DOHH2 (cell line): Measurements from ENCODE around the gene PDCD7.
"Not testable (repeated sequence)": the region's sequence is repeated elsewhere in the genome, so short reads cannot be mapped to it uniquely, and the experiment has no call there.

ENCODE experiments used
- H3F3A ChIP-seq: fragments of 200-600 bp; sonication (generic), shearing (Covaris generic); 2 replicates; pipeline ENCODE4 v1.6.0; 2016; ENCODE audit warnings: antibody characterized with exemption, mild to moderate bottlenecking; ENCODE audit not compliant: control insufficient read depth, insufficient read depth
- H3K27ac ChIP-seq: fragments of 200-600 bp; sonication (generic); 2 replicates; pipeline ENCODE4 v1.5.1; 2014; ENCODE audit warnings: low read depth, mild to moderate bottlenecking, low read length, moderate library complexity
- H3K27me3 ChIP-seq: fragments of 200-600 bp; sonication (generic); 2 replicates; pipeline ENCODE4 v1.6.1; 2014; ENCODE audit warnings: mild to moderate bottlenecking, low read length, mixed read lengths; ENCODE audit not compliant: control insufficient read depth
- H3K36me3 ChIP-seq: fragments of 200-600 bp; sonication (generic); 2 replicates; pipeline ENCODE4 v1.6.1; 2014; ENCODE audit warnings: mild to moderate bottlenecking, low read length, moderate library complexity, mixed read lengths; ENCODE audit not compliant: control insufficient read depth
- H3K4me1 ChIP-seq: fragments of 200-600 bp; sonication (generic); 2 replicates; pipeline ENCODE4 v1.6.1; 2014; ENCODE audit warnings: mild to moderate bottlenecking, low read length, mixed read lengths; ENCODE audit not compliant: control insufficient read depth
- H3K4me2 ChIP-seq: fragments of 200-600 bp; sonication (generic); 2 replicates; pipeline ENCODE4 v1.6.0; 2014; ENCODE audit warnings: mild to moderate bottlenecking, low read length, moderate library complexity
- H3K4me3 ChIP-seq: fragments of 200-600 bp; sonication (generic); 2 replicates; pipeline ENCODE4 v1.5.1; 2014; ENCODE audit warnings: mild to moderate bottlenecking, low read length, mixed read lengths
- H3K79me2 ChIP-seq: fragments of 200-600 bp; sonication (generic); 2 replicates; pipeline ENCODE4 v1.6.1; 2014; ENCODE audit warnings: mild to moderate bottlenecking, low read length, mixed read lengths; ENCODE audit not compliant: control insufficient read depth
- H3K9me2 ChIP-seq: fragments of 200-600 bp; sonication (generic); replicated peaks from 2 replicates; pipeline ENCODE4 v1.6.1; 2014; ENCODE audit warnings: mild to moderate bottlenecking, low read length, mixed read lengths; ENCODE audit not compliant: control insufficient read depth
- H3K9me3 ChIP-seq: fragments of 200-600 bp; sonication (generic); 2 replicates; pipeline ENCODE4 v1.6.1; 2014; ENCODE audit warnings: antibody characterized with exemption, low read length, mixed read lengths; ENCODE audit not compliant: control insufficient read depth, insufficient read depth
- H4K20me1 ChIP-seq: fragments of 200-600 bp; sonication (generic); 2 replicates; pipeline ENCODE4 v1.6.0; 2014; ENCODE audit warnings: low read depth, mild to moderate bottlenecking, antibody characterized with exemption, low read length, moderate library complexity; ENCODE audit not compliant: control insufficient read depth, insufficient read depth
- EZH2phosphoT487 ChIP-seq: fragments of 200-600 bp; sonication (generic); IDR thresholded peaks from 2 replicates; pipeline ENCODE4 v1.6.1; 2017; ENCODE audit warnings: borderline replicate concordance, mild to moderate bottlenecking, antibody characterized with exemption, low read length, moderate library complexity, mixed read lengths
- TF ChIP-seq, protein P1 (sequence below): fragments of 200-600 bp; sonication (generic); IDR thresholded peaks from one replicate; pipeline ENCODE4 v1.5.1; 2014; ENCODE audit warnings: antibody characterized with exemption, mild to moderate bottlenecking, low read depth, low read length; ENCODE audit not compliant: poor library complexity, severe bottlenecking

The PDCD7 gene

GRCh38 chr15:65077291-65077980 lies 56.2 kb downstream of the PDCD7 start:
- Histone ChIP-seq H3K36me3 (no peaks in the 10 kb centered on the region), H3K27ac (no peak overlapping the region), H3K9me3 (no peaks in the 10 kb centered on the region), H3F3A (no peaks in the 10 kb centered on the region), H3K4me2 (no peak overlapping the region), H3K4me3 (no peak overlapping the region), H3K79me2 (no peaks in the 10 kb centered on the region), H3K4me1 (peaks cover under 1% of the 10 kb centered on the region; the same call in 1 of the 2 replicates), H3K9me2 (no peaks in the 10 kb centered on the region), H4K20me1 (no peaks in the 10 kb centered on the region), H3K27me3 (peaks cover 25% of the 10 kb centered on the region)
- TF ChIP-seq EZH2phosphoT487 = no peak
- TF ChIP-seq, protein P1, sequence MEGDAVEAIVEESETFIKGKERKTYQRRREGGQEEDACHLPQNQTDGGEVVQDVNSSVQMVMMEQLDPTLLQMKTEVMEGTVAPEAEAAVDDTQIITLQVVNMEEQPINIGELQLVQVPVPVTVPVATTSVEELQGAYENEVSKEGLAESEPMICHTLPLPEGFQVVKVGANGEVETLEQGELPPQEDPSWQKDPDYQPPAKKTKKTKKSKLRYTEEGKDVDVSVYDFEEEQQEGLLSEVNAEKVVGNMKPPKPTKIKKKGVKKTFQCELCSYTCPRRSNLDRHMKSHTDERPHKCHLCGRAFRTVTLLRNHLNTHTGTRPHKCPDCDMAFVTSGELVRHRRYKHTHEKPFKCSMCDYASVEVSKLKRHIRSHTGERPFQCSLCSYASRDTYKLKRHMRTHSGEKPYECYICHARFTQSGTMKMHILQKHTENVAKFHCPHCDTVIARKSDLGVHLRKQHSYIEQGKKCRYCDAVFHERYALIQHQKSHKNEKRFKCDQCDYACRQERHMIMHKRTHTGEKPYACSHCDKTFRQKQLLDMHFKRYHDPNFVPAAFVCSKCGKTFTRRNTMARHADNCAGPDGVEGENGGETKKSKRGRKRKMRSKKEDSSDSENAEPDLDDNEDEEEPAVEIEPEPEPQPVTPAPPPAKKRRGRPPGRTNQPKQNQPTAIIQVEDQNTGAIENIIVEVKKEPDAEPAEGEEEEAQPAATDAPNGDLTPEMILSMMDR = no peak

GRCh38 chr15:65076486-65077290 lies 56.9 kb downstream of the PDCD7 start, which contains the start of gene KBTBD13:
Gene KBTBD13 (plus strand): TSS chr15:65076746. CDS start chr15:65076816, 70 bp downstream.
- Histone ChIP-seq H3K27me3 (peaks cover 18% of the 10 kb centered on the region), H3K4me2 (no peak within 1 kb of the TSS), H3K79me2 (no peaks in the 10 kb centered on the region), H3K36me3 (no peaks in the 10 kb centered on the region), H3K9me3 (no peaks in the 10 kb centered on the region), H3K4me1 (peaks cover 8% of the 10 kb centered on the region), H4K20me1 (no peaks in the 10 kb centered on the region), H3F3A (no peaks in the 10 kb centered on the region), H3K4me3 (no peak within 1 kb of the TSS), H3K9me2 (no peaks in the 10 kb centered on the region), H3K27ac (no peak within 1 kb of the TSS)
- TF ChIP-seq, protein P1 = no peak
- TF ChIP-seq EZH2phosphoT487 = no peak

- H3F3A ChIP-seq, H3K79me2 ChIP-seq, H3K9me3 ChIP-seq, H3K36me3 ChIP-seq, H3K4me3 ChIP-seq, H4K20me1 ChIP-seq, H3K27me3 ChIP-seq, H3K27ac ChIP-seq, H3K9me2 ChIP-seq, H3K4me2 ChIP-seq: not testable (repeated sequence)
- peaks cover 11% of the 10 kb centered on the region for H3K4me1 ChIP-seq
Observed at GRCh38 chr15:65075607-65076395, 57.8 kb downstream of the PDCD7 start.

GRCh38 chr15:65074946-65075345 lies 58.7 kb downstream of the PDCD7 start:
- not testable (repeated sequence) for H3K27me3 ChIP-seq, H3K27ac ChIP-seq, H3F3A ChIP-seq, H3K9me3 ChIP-seq, H3K36me3 ChIP-seq, H3K9me2 ChIP-seq, H4K20me1 ChIP-seq, H3K79me2 ChIP-seq, H3K4me3 ChIP-seq, H3K4me2 ChIP-seq
- peaks cover 11% of the 10 kb centered on the region for H3K4me1 ChIP-seq
